Upper lobe of right lung (tissue), 1 donor: ENCODE results near the gene TMEM151B. TPM values are rescaled to one million over a fixed set of nuclear protein-coding genes. Genes with fewer than 3 reads are reported as not detected.

Experiments
- ATAC-seq: fragments of 200-7000 bp; cut with Tn5 transposase; one replicate; pipeline ENCODE4 v1.9.1; 2020; ENCODE audit warnings: mild to moderate bottlenecking, moderate library complexity
- DNase-seq: peaks from one replicate; pipeline ENCODE4 v3.0.0-alpha.2; 2020
- H3K27ac ChIP-seq: fragments of 200-600 bp; one replicate; pipeline ENCODE4 v1.8.0; 2022
- H3K27me3 ChIP-seq: fragments of 200-600 bp; one replicate; pipeline ENCODE4 v1.8.0; 2022; ENCODE audit warnings: mild to moderate bottlenecking
- H3K36me3 ChIP-seq: fragments of 200-600 bp; one replicate; pipeline ENCODE4 v1.8.0; 2022
- H3K4me1 ChIP-seq: fragments of 200-600 bp; one replicate; pipeline ENCODE4 v1.8.0; 2022
- H3K4me3 ChIP-seq: fragments of 200-600 bp; one replicate; pipeline ENCODE4 v1.8.0; 2022; ENCODE audit warnings: mild to moderate bottlenecking
- H3K9me3 ChIP-seq: fragments of 200-600 bp; one replicate; pipeline ENCODE4 v1.8.0; 2022
- intact Hi-C: fragments of 100-400 bp; cut with DNase I; formaldehyde crosslinking; loops from one replicate; pipeline ENCODE4 v1.11.0; 2022
- total RNA-seq: library from RNA; stranded (reverse); fragmentation: NEBNext Ultra II Directional; extraction: Animal tissue kit (Norgen Biotek cat#: 25700); gene quantifications from one replicate; pipeline ENCODE4 v1.2.1, GENCODE V29; 2021
- TF ChIP-seq, protein P1 (sequence below): fragments of 200-600 bp; IDR thresholded peaks from one replicate; pipeline ENCODE4 v1.8.0; 2022; ENCODE audit warnings: antibody characterized with exemption
- donor health status: DM: no; HTN: yes; CAD: no; lungs with severe emphysema.

Gene TMEM151B
- total RNA-seq, 1 donor from 2014 or later = not detected

DNA sequence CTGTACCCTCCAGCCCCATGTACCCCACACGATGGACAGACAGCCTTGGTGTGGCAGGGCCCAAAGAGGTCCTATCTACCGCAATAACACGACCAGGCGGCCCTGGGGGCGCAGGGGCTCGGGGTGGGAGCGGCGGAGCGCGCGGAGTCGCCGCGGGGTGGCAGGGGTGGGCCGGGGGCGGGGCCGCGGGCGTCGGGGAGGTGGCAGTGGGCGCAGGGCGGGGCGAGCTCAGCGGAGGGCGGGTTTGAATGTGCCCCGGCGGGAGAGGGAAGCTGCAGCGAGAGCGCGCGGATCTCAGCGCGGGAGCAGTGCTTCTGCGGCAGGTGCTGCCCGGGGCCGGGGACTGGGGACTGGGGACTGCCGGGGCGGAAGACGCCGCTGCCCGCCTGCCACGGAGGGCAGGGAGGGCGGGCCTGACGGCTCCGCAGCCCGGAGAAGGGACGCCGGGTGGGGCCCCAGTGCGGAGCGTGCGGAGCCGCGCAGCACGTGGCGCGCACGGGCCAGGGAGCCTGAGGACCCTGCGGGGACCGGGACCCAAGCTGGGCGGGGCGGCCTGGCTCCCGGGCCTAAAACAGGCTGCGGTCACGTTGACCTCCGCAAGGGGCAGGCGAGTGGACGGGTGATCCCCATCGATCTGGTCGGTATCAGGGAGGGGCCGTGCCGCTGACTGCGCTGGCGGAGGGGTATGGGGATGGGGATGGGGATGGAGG is 46.8 kb upstream of the TMEM151B start, which contains the start of gene SLC29A1:
Gene SLC29A1, plus strand, starts transcription at position 277 of the 710 bp plus-strand sequence. CDS start 3,719 bp downstream, outside the sequence.
- Histone ChIP-seq H3K36me3 (no peaks in the 10 kb centered on the region), H3K4me1 (peaks cover 58% of the 10 kb centered on the region), H3K4me3 (peak within 1 kb of the TSS; percentile 71), H3K9me3 (no peaks in the 10 kb centered on the region), H3K27ac (peak within 1 kb of the TSS; percentile 84), H3K27me3 (no peaks in the 10 kb centered on the region)
- intact Hi-C loops = no loop called here
- TF ChIP-seq, protein P1, sequence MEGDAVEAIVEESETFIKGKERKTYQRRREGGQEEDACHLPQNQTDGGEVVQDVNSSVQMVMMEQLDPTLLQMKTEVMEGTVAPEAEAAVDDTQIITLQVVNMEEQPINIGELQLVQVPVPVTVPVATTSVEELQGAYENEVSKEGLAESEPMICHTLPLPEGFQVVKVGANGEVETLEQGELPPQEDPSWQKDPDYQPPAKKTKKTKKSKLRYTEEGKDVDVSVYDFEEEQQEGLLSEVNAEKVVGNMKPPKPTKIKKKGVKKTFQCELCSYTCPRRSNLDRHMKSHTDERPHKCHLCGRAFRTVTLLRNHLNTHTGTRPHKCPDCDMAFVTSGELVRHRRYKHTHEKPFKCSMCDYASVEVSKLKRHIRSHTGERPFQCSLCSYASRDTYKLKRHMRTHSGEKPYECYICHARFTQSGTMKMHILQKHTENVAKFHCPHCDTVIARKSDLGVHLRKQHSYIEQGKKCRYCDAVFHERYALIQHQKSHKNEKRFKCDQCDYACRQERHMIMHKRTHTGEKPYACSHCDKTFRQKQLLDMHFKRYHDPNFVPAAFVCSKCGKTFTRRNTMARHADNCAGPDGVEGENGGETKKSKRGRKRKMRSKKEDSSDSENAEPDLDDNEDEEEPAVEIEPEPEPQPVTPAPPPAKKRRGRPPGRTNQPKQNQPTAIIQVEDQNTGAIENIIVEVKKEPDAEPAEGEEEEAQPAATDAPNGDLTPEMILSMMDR = no peak
- ATAC-seq (peak; percentile 67), DNase-seq (peak; percentile 91)

DNA sequence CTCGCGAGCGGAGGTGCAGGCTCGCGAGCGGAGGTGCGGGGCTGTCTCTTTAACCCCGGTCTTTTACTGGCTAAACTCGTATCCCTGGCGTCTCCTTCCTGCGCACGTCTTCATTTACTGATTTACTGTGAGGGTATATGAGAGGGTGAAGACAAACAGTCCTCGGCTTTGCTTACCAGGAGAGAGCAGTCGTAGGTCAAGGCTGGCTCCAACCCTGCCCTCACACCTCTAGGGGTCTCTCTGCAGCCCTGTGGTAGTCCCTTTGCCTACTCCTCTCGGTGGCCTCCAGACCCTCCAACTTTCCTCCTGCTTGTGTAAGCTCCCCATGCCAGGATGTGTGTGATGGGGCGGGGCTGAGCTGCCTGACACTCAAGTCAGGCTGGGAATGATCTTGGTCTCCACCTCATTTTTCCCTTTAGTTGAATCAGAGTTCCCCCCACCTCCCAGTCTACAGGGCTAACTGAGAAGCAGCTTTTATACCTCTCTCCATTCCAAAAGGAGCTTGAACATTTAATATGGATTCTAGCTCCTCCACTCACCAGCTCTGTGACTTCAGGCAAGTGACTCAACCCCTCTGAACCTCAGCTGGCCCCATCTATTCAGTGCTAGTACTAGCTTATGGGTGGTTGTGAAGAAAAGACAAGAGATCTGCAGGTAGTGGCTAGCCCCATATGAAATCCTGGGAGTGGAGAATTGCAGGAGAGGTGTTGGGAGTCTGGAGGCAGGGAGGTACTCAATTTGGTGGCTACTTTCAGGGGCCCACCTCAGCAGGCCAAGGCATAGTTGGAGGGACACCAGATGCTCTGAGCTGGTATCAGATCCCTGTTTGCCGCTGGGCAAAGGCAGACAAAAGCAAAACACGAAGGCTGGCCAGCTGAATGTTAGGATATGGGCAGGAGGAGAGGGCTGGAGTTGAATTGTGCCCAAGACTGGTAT is 46.0 kb upstream of the TMEM151B start:
- Histone ChIP-seq H3K9me3 (no peaks in the 10 kb centered on the region), H3K36me3 (peaks cover under 1% of the 10 kb centered on the region), H3K4me1 (peaks cover 51% of the 10 kb centered on the region), H3K4me3 (peak overlapping the region; percentile 71), H3K27ac (no peak overlapping the region), H3K27me3 (no peaks in the 10 kb centered on the region)
- no peak for DNase-seq
- no peak for ATAC-seq
- TF ChIP-seq, protein P1 = no peak
- intact Hi-C loops = no loop called here

DNA sequence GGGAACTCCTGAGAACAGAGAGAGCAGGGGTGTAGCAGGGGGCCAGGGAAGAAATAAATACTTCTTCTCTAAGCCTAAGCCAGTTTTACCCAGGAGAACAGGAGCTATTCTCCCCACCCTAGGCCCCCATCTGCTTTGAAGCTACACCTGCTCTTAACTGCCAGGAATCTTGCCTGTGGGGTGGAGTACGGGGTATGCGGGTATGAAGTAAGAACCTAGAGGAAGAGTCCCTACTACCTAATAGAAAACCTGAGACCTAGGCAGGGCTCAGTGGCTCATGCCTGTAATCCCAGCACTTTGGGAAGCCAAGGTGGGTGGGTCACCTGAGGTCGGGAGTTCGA is 45.3 kb upstream of the TMEM151B start:
- intact Hi-C loops = no loop called here
- Histone ChIP-seq H3K4me3 (no peak overlapping the region), H3K27ac (no peak overlapping the region), H3K9me3 (no peaks in the 10 kb centered on the region), H3K4me1 (peaks cover 51% of the 10 kb centered on the region), H3K36me3 (peaks cover 6% of the 10 kb centered on the region), H3K27me3 (no peaks in the 10 kb centered on the region)
- TF ChIP-seq, protein P1 = no peak
- ATAC-seq = no peak
- no peak for DNase-seq

DNA sequence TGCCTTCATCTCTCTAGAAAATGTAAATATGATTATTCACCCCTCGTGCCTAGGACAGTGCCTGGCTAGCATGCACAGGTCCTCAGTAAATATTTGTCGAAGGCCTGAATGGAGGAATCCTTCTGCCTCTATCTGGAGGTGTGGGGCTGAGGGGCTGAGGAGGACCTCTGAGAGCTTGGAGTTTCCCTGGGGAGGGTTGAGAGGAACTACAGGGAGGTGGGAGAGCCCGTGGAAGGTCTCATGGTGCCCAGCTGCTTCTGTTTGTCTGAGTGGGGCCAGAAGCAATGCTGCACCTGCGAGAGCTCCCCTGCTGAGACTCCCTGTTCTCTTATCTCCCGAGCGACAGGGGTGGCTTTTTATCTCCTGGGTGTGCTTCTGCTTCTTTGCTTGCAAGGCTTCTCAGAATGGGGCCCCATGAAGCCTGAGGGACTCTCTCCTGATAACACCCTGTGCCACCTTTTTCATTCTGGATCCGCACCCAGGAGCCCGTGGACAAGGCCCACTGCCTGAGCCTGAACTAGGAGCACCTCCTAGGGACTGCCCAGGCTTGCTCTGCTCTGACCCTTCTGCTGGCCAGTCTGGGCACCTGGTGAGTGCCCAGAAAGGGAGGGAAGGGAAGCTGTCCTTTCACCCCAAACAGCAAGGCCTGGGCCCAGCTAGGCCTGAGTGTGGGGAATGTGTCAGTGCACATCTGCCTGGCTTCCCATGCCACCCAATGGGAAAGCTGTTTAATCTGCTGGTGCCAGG is 44.5 kb upstream of the TMEM151B start:
- TF ChIP-seq, protein P1 = no peak
- Histone ChIP-seq H3K9me3 (no peaks in the 10 kb centered on the region), H3K4me3 (no peak overlapping the region), H3K27ac (peak overlapping the region; percentile 11), H3K4me1 (peaks cover 45% of the 10 kb centered on the region), H3K27me3 (no peaks in the 10 kb centered on the region), H3K36me3 (peaks cover 12% of the 10 kb centered on the region)
- DNase-seq (no peak), ATAC-seq (no peak)
- intact Hi-C loops = no loop called here

DNA sequence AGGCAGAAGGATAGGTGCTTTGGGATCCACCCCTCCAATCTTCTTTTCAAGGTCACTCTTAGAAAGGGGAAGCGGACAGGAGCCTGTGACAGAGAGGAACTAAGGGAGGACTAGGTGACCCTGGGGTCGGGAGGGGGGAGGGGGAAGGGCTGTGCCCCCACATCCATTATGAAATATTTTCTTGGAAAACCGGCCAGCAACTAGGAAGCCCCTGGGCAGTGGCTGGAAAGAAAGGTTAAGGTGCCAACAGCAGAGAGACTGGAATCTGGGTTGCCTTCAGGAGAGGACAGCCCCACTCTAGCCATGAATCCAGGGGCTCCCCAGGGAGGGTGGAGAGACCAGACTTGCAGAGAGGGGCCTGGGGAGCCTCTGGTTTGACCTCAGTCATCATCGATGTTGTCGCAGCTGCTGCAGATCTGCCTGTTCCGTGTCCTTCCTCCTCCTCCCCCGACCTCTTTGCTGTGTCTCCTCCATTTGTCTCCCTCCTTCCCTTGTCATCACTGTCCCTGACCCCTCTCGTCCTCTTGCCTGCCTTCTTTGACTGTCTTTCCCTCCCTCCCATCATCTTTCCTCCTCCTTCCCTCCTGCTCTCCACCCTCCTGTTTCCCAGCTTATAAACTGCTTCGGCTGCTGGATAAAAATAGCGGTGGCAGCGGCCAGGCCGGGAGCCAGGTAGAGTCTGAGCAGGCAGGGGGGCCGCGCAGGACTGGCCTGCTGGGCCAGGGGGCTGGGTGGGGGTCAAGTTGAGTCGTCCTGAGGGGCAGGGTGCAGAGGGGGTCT is 43.7 kb upstream of the TMEM151B start:
- H3K4me3 ChIP-seq = no peak overlapping the region
- peaks cover 20% of the 10 kb centered on the region for H3K36me3 ChIP-seq
- peak overlapping the region; percentile 11 for H3K27ac ChIP-seq
- intact Hi-C loops = no loop called here
- no peaks in the 10 kb centered on the region for H3K9me3 ChIP-seq
- DNase-seq (no peak), ATAC-seq (no peak)
- no peaks in the 10 kb centered on the region for H3K27me3 ChIP-seq
- H3K4me1 ChIP-seq = peaks cover 37% of the 10 kb centered on the region
- TF ChIP-seq, protein P1 = no peak
